ENCODE measurements around the gene ARHGAP15.

- TF ChIP-seq TARDBP (IDR thresholded peaks at IDR 0.05) (no peak), HDGF (IDR thresholded peaks at IDR 0.05; ENCODE audit: borderline replicate concordance) (no peak), FOXK2 (IDR thresholded peaks at IDR 0.05) (no peak), FOXA1 (IDR thresholded peaks at IDR 0.05) (no peak), BHLHE40 (IDR thresholded peaks at IDR 0.05; ENCODE audit: borderline replicate concordance) (no peak), FOXM1 (IDR thresholded peaks at IDR 0.05; ENCODE audit: borderline replicate concordance) (no peak), ZNF384 (IDR thresholded peaks at IDR 0.05) (no peak), SP1 (IDR thresholded peaks at IDR 0.05) (no peak), NFRKB (IDR thresholded peaks at IDR 0.05) (no peak)
- TF ChIP-seq, protein P1, sequence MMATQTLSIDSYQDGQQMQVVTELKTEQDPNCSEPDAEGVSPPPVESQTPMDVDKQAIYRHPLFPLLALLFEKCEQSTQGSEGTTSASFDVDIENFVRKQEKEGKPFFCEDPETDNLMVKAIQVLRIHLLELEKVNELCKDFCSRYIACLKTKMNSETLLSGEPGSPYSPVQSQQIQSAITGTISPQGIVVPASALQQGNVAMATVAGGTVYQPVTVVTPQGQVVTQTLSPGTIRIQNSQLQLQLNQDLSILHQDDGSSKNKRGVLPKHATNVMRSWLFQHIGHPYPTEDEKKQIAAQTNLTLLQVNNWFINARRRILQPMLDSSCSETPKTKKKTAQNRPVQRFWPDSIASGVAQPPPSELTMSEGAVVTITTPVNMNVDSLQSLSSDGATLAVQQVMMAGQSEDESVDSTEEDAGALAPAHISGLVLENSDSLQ (IDR thresholded peaks at IDR 0.05): no peak
These were observed 383.9 kb downstream of the ARHGAP15 start for GRCh38 chr2:143513081-143513480.

All from HEK293T (cell line).